HepG2 (cell line): ENCODE measurements around the gene MLN. TPM values are rescaled to one million over a fixed set of nuclear protein-coding genes. Genes with fewer than 3 reads are reported as not detected.
A peak's percentile ranks its signal among the peaks of the same experiment; 100 is the strongest.

Experiments
- ATAD3A ChIP-seq: sonication (generic); formaldehyde crosslinking; IDR thresholded peaks from 2 replicates; pipeline ENCODE4 v1.4.0; 2020; ENCODE audit warnings: missing genetic modification reagents
- CAMTA2 ChIP-seq: sonication (generic); formaldehyde crosslinking; IDR thresholded peaks from 2 replicates; pipeline ENCODE4 v1.4.0; 2020; ENCODE audit warnings: mild to moderate bottlenecking, missing genetic modification reagents, borderline replicate concordance
- CREM ChIP-seq, 2 experiments: sonication (generic) in 1 of 2; formaldehyde crosslinking in 1 of 2; IDR thresholded peaks; 2 replicates each; pipeline versions ENCODE4 v1.4.0 to v1.6.1; 2016 to 2020; ENCODE audit warnings: antibody characterized with exemption in 1 of 2, mild to moderate bottlenecking in 1 of 2, missing genetic modification reagents in 1 of 2
- HES4 ChIP-seq: sonication (generic); formaldehyde crosslinking; IDR thresholded peaks from 2 replicates; pipeline ENCODE4 v1.9.0; 2021; ENCODE audit warnings: mild to moderate bottlenecking, missing genetic modification reagents, borderline replicate concordance
- KAT2B ChIP-seq: fragments of 150-350 bp; IDR thresholded peaks from 2 replicates; pipeline ENCODE4 v1.6.1; 2014; ENCODE audit warnings: low read depth, low read length, borderline replicate concordance
- NFE2L2 ChIP-seq: fragments of 150-350 bp; IDR thresholded peaks from 2 replicates; pipeline ENCODE4 v1.6.1; 2014; ENCODE audit warnings: low read length
- PAXIP1 ChIP-seq: sonication (generic); formaldehyde crosslinking; conservative IDR thresholded peaks from 2 replicates; pipeline ENCODE4 v1.4.0; 2020; ENCODE audit warnings: mild to moderate bottlenecking, missing genetic modification reagents, moderate library complexity
- PRDM4 ChIP-seq: sonication (generic); formaldehyde crosslinking; IDR thresholded peaks from 2 replicates; pipeline ENCODE4 v1.9.0; 2021; ENCODE audit warnings: missing genetic modification reagents, borderline replicate concordance
- SOX6 ChIP-seq, 2 experiments: fragments of 450-650 bp in 1 of 2; sonication (generic) in 1 of 2; formaldehyde crosslinking in 1 of 2; IDR thresholded peaks; 2 replicates each; pipeline versions ENCODE4 v1.4.0 to v1.6.1; 2017 to 2020; ENCODE audit warnings: antibody characterized with exemption in 1 of 2, mild to moderate bottlenecking in 1 of 2, missing genetic modification reagents in 1 of 2
- ZNF75D ChIP-seq: sonication (generic); formaldehyde crosslinking; IDR thresholded peaks from 2 replicates; pipeline ENCODE4 v1.8.1; 2023; ENCODE audit warnings: missing genetic modification reagents, mild to moderate bottlenecking, borderline replicate concordance
- polyA plus RNA-seq, 8 experiments: library from polyadenylated mRNA; depleted of rRNA in 3 of 8; stranded (reverse) in 7 of 8; unstranded in 1 of 8; fragments of >200 nt; fragmentation: Illumina TruSeq in 4 of 8; extraction: Trizol in 4 of 8; gene quantifications; 2 replicates each; pipeline versions ENCODE4 v1.2.1 to v1.2.3, GENCODE V29; 2011 to 2016; ENCODE audit warnings: low read depth in 4 of 8, missing spikeins in 1 of 8, mixed read lengths in 1 of 8; ENCODE audit not compliant: insufficient read depth in 1 of 8
- total RNA-seq, 5 experiments: library from RNA; depleted of rRNA; stranded (reverse); fragments of >200 nt; fragmentation: Illumina TruSeq; extraction: Trizol; gene quantifications; 2 replicates each; pipeline ENCODE4 v1.2.3, GENCODE V29; 2016; ENCODE audit warnings: low read depth in 1 of 5

The MLN gene
- total and polyA plus RNA-seq, 2 of the 13 experiments (the other 11 are each of a cell fraction or from before 2014, with no cell fraction given): not detected

DNA sequence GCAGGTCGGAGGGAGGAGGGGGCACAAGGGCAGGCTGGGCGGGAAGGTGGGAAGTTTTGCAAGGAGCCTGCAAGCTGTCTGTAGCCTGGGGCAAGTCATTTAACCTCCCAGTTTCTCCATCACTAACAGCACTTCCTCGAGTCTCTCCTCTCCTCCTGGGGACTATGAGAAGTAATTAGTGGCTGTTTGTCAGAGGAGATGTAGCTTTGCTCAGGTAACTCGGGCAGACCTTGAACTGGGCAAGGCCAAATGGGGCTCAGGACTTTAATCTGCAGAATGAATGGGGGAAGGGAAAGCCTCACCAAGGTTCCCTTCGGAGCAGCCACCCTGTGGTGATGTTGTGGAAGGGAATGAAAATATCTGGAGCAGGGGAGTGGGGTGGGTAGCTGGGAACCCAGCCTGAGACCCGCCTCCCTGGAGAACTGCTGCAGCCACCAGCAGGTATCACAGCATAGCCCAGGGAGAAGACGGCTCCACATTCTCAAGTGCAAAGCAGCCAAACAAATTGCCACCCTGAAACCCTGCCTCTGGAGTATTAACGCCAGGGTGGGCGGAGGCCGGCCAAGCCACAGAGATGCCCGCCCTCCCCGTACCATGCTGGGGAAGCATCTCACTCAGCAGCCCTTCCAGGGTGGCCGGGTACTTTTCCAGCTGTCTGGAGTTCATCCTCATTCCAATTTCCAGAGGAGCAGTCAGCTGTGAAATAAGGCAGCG lies 8.7 kb downstream of the MLN start (continued):
- TF ChIP-seq PRDM4: no peak
- no peak for TF ChIP-seq SOX6 (IDR thresholded peaks at IDR 0.05)
- TF ChIP-seq SOX6 (CRISPR knock-in tag; IDR thresholded peaks at IDR 0.05): 0 out of 2 replicates have a peak, but pooled peaks have one; percentile 12
- no peak for TF ChIP-seq CAMTA2
- no peak for TF ChIP-seq NFE2L2
- TF ChIP-seq CREM (IDR thresholded peaks at IDR 0.05): no peak; the same call in 1 of the 2 replicates
- no peak for TF ChIP-seq CREM (CRISPR knock-in tag; IDR thresholded peaks at IDR 0.05)
- no peak for TF ChIP-seq ZNF75D (CRISPR knock-in tag)
- no peak for TF ChIP-seq ATAD3A
- TF ChIP-seq KAT2B: no peak
- peak; percentile 64 for TF ChIP-seq PAXIP1
- no peak for TF ChIP-seq HES4
